HG03469 (cell line): Measurements from ENCODE around the gene LARP4.
"Not testable (repeated sequence)": the region's sequence is repeated elsewhere in the genome, so short reads cannot be mapped to it uniquely, and the experiment has no call there.

Experiments
- ATAC-seq: cut with Tn5 transposase; IDR thresholded peaks from one replicate; pipeline ENCODE4 v1.9.1; 2021; ENCODE audit warnings: mild to moderate bottlenecking, moderate library complexity, moderate number of reproducible peaks; ENCODE audit not compliant: unreplicated experiment

The LARP4 gene

GRCh38 chr12:50400638-50401499 lies at the start of gene LARP4:
LARP4 (plus strand) TSS chr12:50400885; CDS start chr12:50401011, 126 bp downstream.
- peak; percentile 60 for ATAC-seq

- no peak for ATAC-seq
Measured at GRCh38 chr12:50351120-50352043, 49.3 kb upstream of the LARP4 start.

- ATAC-seq: no peak
Measured at GRCh38 chr12:50353404-50353803, 47.3 kb upstream of the LARP4 start.

GRCh38 chr12:50353869-50354593 lies 46.7 kb upstream of the LARP4 start:
- no peak for ATAC-seq

GRCh38 chr12:50354908-50355307 lies 45.8 kb upstream of the LARP4 start:
- no peak for ATAC-seq

GRCh38 chr12:50355365-50355764 lies 45.3 kb upstream of the LARP4 start:
- ATAC-seq: no peak

GRCh38 chr12:50362671-50363070 lies 38.0 kb upstream of the LARP4 start:
- no peak for ATAC-seq

GRCh38 chr12:50363141-50363540 lies 37.5 kb upstream of the LARP4 start:
- ATAC-seq: no peak

- no peak for ATAC-seq
Measured at GRCh38 chr12:50365709-50366406, 34.8 kb upstream of the LARP4 start.

- not testable (repeated sequence) for ATAC-seq
Measured at GRCh38 chr12:50370672-50371071, 30.0 kb upstream of the LARP4 start.

GRCh38 chr12:50375802-50376201 lies 24.9 kb upstream of the LARP4 start:
- ATAC-seq: no peak

GRCh38 chr12:50380761-50381325 lies 19.8 kb upstream of the LARP4 start:
- ATAC-seq: no peak

- ATAC-seq: no peak
Measured at GRCh38 chr12:50387487-50387886, 13.2 kb upstream of the LARP4 start.

- ATAC-seq: no peak
Measured at GRCh38 chr12:50387972-50388478, 12.7 kb upstream of the LARP4 start.

- not testable (repeated sequence) for ATAC-seq
Measured at GRCh38 chr12:50388793-50389192, 11.9 kb upstream of the LARP4 start.

GRCh38 chr12:50390316-50390741 lies 10.4 kb upstream of the LARP4 start:
- no peak for ATAC-seq

- no peak for ATAC-seq
Measured at GRCh38 chr12:50394469-50395029, 6.1 kb upstream of the LARP4 start.

GRCh38 chr12:50397117-50397650 lies 3.5 kb upstream of the LARP4 start:
- ATAC-seq: no peak

- ATAC-seq: no peak
Measured at GRCh38 chr12:50398931-50399330, 1.8 kb upstream of the LARP4 start.
